HepG2 (cell line): ENCODE measurements around the gene TMEM219. TPM values are rescaled to one million over a fixed set of nuclear protein-coding genes. Genes with fewer than 3 reads are reported as not detected.

Experiments used
- ATAC-seq: fragments of 200-7000 bp; cut with Tn5 transposase; 3 replicates; pipeline ENCODE4 v1.9.1; 2020; ENCODE audit warnings: mild to moderate bottlenecking, moderate library complexity
- BruUV-seq: library from RNA; stranded (reverse); fragments of 400-500 nt; replicated peaks from 2 replicates; lab custom pipeline; 2021; lab: Mats Ljungman, UMichigan
- CTCF ChIA-PET: fragments of 300-600 bp; formaldehyde crosslinking; extraction: SDS; loops from one replicate; lab custom pipeline; 2021; ENCODE audit warnings: low total read pairs, inconsistent platforms, low intra/inter-chr PET ratio; lab: Yijun Ruan, JAX
- POLR2A ChIA-PET: fragments of 350-600 bp; sonication (Branson Sonifier 250); formaldehyde crosslinking; loops from one replicate; lab custom pipeline; 2020; ENCODE audit warnings: antibody characterized with exemption, inconsistent platforms; lab: Yijun Ruan, JAX
- DNase-seq: peaks from one replicate; pipeline ENCODE4 v3.0.0-alpha.2; 2015; ENCODE audit warnings: low spot score
- FAIRE-seq: peaks from 3 replicates; lab custom pipeline; 2011; peaks lifted over from hg19 to GRCh38; lab: Jason Lieb, UNC
- H2AFZ ChIP-seq: one replicate; pipeline ENCODE4 v1.6.1; 2011; ENCODE audit warnings: low read length, inconsistent platforms
- H3K27ac ChIP-seq: fragments of 300-600 bp; 3 replicates; pipeline ENCODE4 v1.8.0; 2011; ENCODE audit warnings: mixed run types, mild to moderate bottlenecking, mixed read lengths, low read length, inconsistent platforms; ENCODE audit not compliant: insufficient read depth; ENCODE audit errors: extremely low read length
- H3K27me3 ChIP-seq, 2 experiments: fragments of 200-600 bp in 1 of 2; 2 replicates in 1 of 2; 3 replicates in 1 of 2; pipeline versions ENCODE4 v1.6.0 to v1.8.0; 2011; ENCODE audit warnings: low read length in 2 of 2, mild to moderate bottlenecking in 2 of 2, moderate library complexity in 2 of 2, inconsistent platforms in 1 of 2; ENCODE audit not compliant: insufficient read depth in 2 of 2, control insufficient read depth in 1 of 2
- H3K36me3 ChIP-seq, 2 experiments: fragments of 200-600 bp in 1 of 2; replicated peaks in 1 of 2; 2 replicates in 1 of 2; 3 replicates in 1 of 2; pipeline versions ENCODE4 v1.5.1 to v1.8.0; 2011; ENCODE audit warnings: low read length in 2 of 2, inconsistent platforms in 1 of 2; ENCODE audit not compliant: insufficient read depth in 2 of 2, control insufficient read depth in 1 of 2
- H3K4me1 ChIP-seq: 2 replicates; pipeline ENCODE4 v1.5.1; 2012; ENCODE audit warnings: low read length, inconsistent platforms; ENCODE audit not compliant: insufficient read depth
- H3K4me2 ChIP-seq: 2 replicates; pipeline ENCODE4 v1.6.0; 2011; ENCODE audit warnings: low read depth, low read length, inconsistent platforms
- H3K4me3 ChIP-seq, 3 experiments: fragments of 200-600 bp in 1 of 3; sonication (generic), shearing (Covaris generic) in 1 of 3; replicated peaks in 1 of 3; 2 replicates each; pipeline ENCODE4 v1.5.1; 2011 to 2016; ENCODE audit warnings: low read length in 3 of 3, inconsistent platforms in 2 of 3, low read depth in 2 of 3, mild to moderate bottlenecking in 2 of 3, control low read depth in 1 of 3, mixed read lengths in 1 of 3; ENCODE audit not compliant: insufficient read depth in 1 of 3
- H3K79me2 ChIP-seq: one replicate; pipeline ENCODE4 v1.6.1; 2011; ENCODE audit warnings: low read length, inconsistent platforms; ENCODE audit not compliant: insufficient read depth
- H3K9ac ChIP-seq: 2 replicates; pipeline ENCODE4 v1.6.0; 2011; ENCODE audit warnings: mild to moderate bottlenecking, low read depth, low read length, inconsistent platforms; ENCODE audit not compliant: insufficient read depth
- H3K9me3 ChIP-seq: 2 replicates; pipeline ENCODE4 v1.5.1; 2012; ENCODE audit warnings: mild to moderate bottlenecking, low read length
- H4K20me1 ChIP-seq: 2 replicates; pipeline ENCODE4 v1.6.0; 2011; ENCODE audit warnings: inconsistent platforms, mild to moderate bottlenecking, low read length, moderate library complexity; ENCODE audit not compliant: insufficient read depth
- CENPX ChIP-seq: sonication (generic); formaldehyde crosslinking; IDR thresholded peaks from 2 replicates; pipeline ENCODE4 v1.9.0; 2021; ENCODE audit warnings: mild to moderate bottlenecking, missing genetic modification reagents, moderate library complexity
- EP300 ChIP-seq, 3 experiments: sonication (generic) in 1 of 3; formaldehyde crosslinking in 1 of 3; IDR thresholded peaks; 2 replicates each; pipeline versions ENCODE4 v1.5.1 to v1.6.1; 2011 to 2020; ENCODE audit warnings: low read depth in 2 of 3, low read length in 2 of 3, borderline replicate concordance in 1 of 3, improper control_type of control experiment in 1 of 3, mild to moderate bottlenecking in 1 of 3, missing genetic modification reagents in 1 of 3, moderate library complexity in 1 of 3
- HES4 ChIP-seq: sonication (generic); formaldehyde crosslinking; IDR thresholded peaks from 2 replicates; pipeline ENCODE4 v1.9.0; 2021; ENCODE audit warnings: mild to moderate bottlenecking, missing genetic modification reagents, borderline replicate concordance
- KLF12 ChIP-seq: sonication (generic); formaldehyde crosslinking; IDR thresholded peaks from 2 replicates; pipeline ENCODE4 v1.4.0; 2020; ENCODE audit warnings: missing genetic modification reagents, borderline replicate concordance
- KLF6 ChIP-seq: IDR thresholded peaks from 2 replicates; pipeline ENCODE4 v1.8.0; 2016; ENCODE audit warnings: missing biosample characterization, missing genetic modification reagents
- ZFP1 ChIP-seq: IDR thresholded peaks from 2 replicates; pipeline ENCODE4 v1.6.1; 2016
- ZGPAT ChIP-seq: IDR thresholded peaks from 2 replicates; pipeline ENCODE4 v1.6.1; 2016; ENCODE audit warnings: mild to moderate bottlenecking
- ZNF550 ChIP-seq: sonication (generic); formaldehyde crosslinking; IDR thresholded peaks from 2 replicates; pipeline ENCODE4 v1.4.0; 2020; ENCODE audit warnings: mild to moderate bottlenecking, missing genetic modification reagents, borderline replicate concordance
- ZNF776 ChIP-seq: sonication (generic); formaldehyde crosslinking; IDR thresholded peaks from 2 replicates; pipeline ENCODE4 v1.4.0; 2020; ENCODE audit warnings: mild to moderate bottlenecking, missing genetic modification reagents
- WGBS: methylation state at CpG from one replicate; pipeline ENCODE4 v1.1.6; 2017; ENCODE audit warnings: low lambda C conversion rate; 5-methylcytosine and 5-hydroxymethylcytosine counted together
- in situ Hi-C: cut with HindIII; loops from 2 replicates; pipeline ENCODE4 v1.10.0; 2017; ENCODE audit warnings: low pct_unique_long_range_greater_than_20kb; ENCODE audit not compliant: extremely low pct_ligation_motif_present
- intact Hi-C: fragments of 100-400 bp; cut with micrococcal nuclease; formaldehyde crosslinking; loops from one replicate; pipeline ENCODE4 v1.10.0; 2022; ENCODE audit not compliant: unreplicated experiment
- polyA plus RNA-seq, 8 experiments: library from polyadenylated mRNA; depleted of rRNA in 3 of 8; stranded (reverse) in 7 of 8; unstranded in 1 of 8; fragments of >200 nt; fragmentation: Illumina TruSeq in 4 of 8; extraction: Trizol in 4 of 8; gene quantifications; 2 replicates each; pipeline versions ENCODE4 v1.2.1 to v1.2.3, GENCODE V29; 2011 to 2016; ENCODE audit warnings: low read depth in 4 of 8, missing spikeins in 1 of 8, mixed read lengths in 1 of 8; ENCODE audit not compliant: insufficient read depth in 1 of 8
- total RNA-seq, 5 experiments: library from RNA; depleted of rRNA; stranded (reverse); fragments of >200 nt; fragmentation: Illumina TruSeq; extraction: Trizol; gene quantifications; 2 replicates each; pipeline ENCODE4 v1.2.3, GENCODE V29; 2016; ENCODE audit warnings: low read depth in 1 of 5
- TF ChIP-seq, protein P1 (sequence below): sonication (generic); formaldehyde crosslinking; IDR thresholded peaks from 2 replicates; pipeline ENCODE4 v1.5.1; 2020; ENCODE audit warnings: mild to moderate bottlenecking, missing genetic modification reagents, moderate library complexity
- TF ChIP-seq, protein P2 (sequence below): sonication (generic); formaldehyde crosslinking; IDR thresholded peaks from 2 replicates; pipeline ENCODE4 v1.5.0; 2020; ENCODE audit warnings: mild to moderate bottlenecking, missing genetic modification reagents, borderline replicate concordance

The TMEM219 gene
- total and polyA plus RNA-seq, 2 of the 13 experiments (the other 11 are each of a cell fraction or from before 2014, with no cell fraction given) = 105 to 115 TPM

DNA sequence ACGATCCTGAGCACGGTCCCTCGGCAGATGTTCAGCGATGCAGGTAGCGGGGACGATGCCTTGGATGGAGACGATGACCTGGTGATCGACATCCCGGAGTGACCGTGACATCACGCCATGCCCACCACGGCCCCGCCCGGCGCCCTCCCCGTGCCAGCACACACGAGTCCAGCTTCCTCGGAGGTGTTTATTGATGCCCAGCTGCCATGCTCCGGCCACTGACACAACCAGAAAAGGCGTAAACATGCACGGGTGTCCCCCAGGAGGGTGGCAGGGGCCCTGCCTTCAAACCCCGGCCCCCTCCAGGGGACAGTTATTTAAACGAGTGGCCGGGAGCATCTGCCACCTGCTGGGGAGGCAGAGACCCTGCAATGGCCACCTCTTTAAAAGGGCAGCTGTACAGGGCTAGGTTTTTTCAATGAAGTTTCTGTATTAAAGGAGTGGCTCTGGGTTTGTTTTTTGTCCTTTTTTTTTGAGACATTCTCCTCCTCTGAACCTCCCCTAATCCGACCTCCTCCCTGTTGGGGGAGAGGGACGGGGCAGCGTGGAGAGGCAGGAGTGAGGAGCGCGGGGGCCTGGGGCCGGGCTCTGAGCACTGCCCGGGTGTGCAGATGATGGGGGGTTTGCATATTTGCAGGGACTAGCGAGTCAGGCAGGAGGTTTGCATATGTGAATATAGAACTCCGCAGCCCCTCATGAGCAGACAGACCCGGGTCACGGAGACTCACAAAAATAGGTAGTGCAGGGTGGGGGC is 43.6 kb downstream of the TMEM219 start:
- H3K9me3 ChIP-seq = no peaks in the 10 kb centered on the region
- no peak overlapping the region for H3K4me2 ChIP-seq
- no peak overlapping the region for H2AFZ ChIP-seq
- CTCF ChIA-PET = interaction anchor here (1.1 kb wide), 1 partner anchor 143 kb away, joined by 3 read pairs; no protein-coding TSS in a partner anchor
- H3K4me3 ChIP-seq = no peak overlapping the region
- FAIRE-seq = peak; percentile 72
- peaks cover 0 to 3% of the 10 kb centered on the region in 2 experiments; a peak in 1 of 5 replicates for H3K36me3 ChIP-seq
- peak; percentile 54 for DNase-seq
- no peaks in the 10 kb centered on the region for H4K20me1 ChIP-seq
- in situ Hi-C loops (loop anchor here (10.0 kb wide), 1 partner anchor 141 kb away; the partner anchor contains the start of gene CDIPT), intact Hi-C loops (no loop called here)
- H3K4me1 ChIP-seq = peaks cover 17% of the 10 kb centered on the region
- no peaks in the 10 kb centered on the region for H3K79me2 ChIP-seq
- BruUV-seq = no TSS peak
- peaks cover 6 to 14% of the 10 kb centered on the region in 2 experiments; a peak in 4 of 5 replicates for H3K27me3 ChIP-seq
- H3K9ac ChIP-seq = no peak overlapping the region
- ATAC-seq = peak; percentile 63
- H3K27ac ChIP-seq = no peak overlapping the region
- 82% methylated on average over 35 of the region's 35 CpGs for WGBS
- POLR2A ChIA-PET = interaction anchor here (2.1 kb wide), 1 partner anchor 32 kb away, joined by 8 read pairs; the partner anchor contains the start of gene TAOK2
- TF ChIP-seq, protein P1, sequence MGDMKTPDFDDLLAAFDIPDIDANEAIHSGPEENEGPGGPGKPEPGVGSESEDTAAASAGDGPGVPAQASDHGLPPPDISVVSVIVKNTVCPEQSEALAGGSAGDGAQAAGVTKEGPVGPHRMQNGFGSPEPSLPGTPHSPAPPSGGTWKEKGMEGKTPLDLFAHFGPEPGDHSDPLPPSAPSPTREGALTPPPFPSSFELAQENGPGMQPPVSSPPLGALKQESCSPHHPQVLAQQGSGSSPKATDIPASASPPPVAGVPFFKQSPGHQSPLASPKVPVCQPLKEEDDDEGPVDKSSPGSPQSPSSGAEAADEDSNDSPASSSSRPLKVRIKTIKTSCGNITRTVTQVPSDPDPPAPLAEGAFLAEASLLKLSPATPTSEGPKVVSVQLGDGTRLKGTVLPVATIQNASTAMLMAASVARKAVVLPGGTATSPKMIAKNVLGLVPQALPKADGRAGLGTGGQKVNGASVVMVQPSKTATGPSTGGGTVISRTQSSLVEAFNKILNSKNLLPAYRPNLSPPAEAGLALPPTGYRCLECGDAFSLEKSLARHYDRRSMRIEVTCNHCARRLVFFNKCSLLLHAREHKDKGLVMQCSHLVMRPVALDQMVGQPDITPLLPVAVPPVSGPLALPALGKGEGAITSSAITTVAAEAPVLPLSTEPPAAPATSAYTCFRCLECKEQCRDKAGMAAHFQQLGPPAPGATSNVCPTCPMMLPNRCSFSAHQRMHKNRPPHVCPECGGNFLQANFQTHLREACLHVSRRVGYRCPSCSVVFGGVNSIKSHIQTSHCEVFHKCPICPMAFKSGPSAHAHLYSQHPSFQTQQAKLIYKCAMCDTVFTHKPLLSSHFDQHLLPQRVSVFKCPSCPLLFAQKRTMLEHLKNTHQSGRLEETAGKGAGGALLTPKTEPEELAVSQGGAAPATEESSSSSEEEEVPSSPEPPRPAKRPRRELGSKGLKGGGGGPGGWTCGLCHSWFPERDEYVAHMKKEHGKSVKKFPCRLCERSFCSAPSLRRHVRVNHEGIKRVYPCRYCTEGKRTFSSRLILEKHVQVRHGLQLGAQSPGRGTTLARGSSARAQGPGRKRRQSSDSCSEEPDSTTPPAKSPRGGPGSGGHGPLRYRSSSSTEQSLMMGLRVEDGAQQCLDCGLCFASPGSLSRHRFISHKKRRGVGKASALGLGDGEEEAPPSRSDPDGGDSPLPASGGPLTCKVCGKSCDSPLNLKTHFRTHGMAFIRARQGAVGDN (CRISPR knock-in tag) = peak; percentile 33; the same call in 1 of the 2 replicates
- TF ChIP-seq CENPX (CRISPR knock-in tag) = no peak
- TF ChIP-seq HES4 (CRISPR knock-in tag) = no peak
- TF ChIP-seq KLF12 (CRISPR knock-in tag) = 0 out of 2 replicates have a peak, but pooled peaks have one; percentile 57
- TF ChIP-seq ZGPAT (CRISPR knock-in tag) = no peak
- no peak for TF ChIP-seq KLF6 (CRISPR knock-in tag)
- TF ChIP-seq EP300 (IDR thresholded peaks at IDR 0.05; ENCODE audit: low read depth in 2 of 2, low read length in 2 of 2) = no peak
- TF ChIP-seq EP300 (CRISPR knock-in tag; IDR thresholded peaks at IDR 0.05; ENCODE audit: borderline replicate concordance) = no peak
- no peak for TF ChIP-seq ZNF776 (CRISPR knock-in tag)
- TF ChIP-seq ZNF550 (CRISPR knock-in tag) = no peak
- TF ChIP-seq, protein P2, sequence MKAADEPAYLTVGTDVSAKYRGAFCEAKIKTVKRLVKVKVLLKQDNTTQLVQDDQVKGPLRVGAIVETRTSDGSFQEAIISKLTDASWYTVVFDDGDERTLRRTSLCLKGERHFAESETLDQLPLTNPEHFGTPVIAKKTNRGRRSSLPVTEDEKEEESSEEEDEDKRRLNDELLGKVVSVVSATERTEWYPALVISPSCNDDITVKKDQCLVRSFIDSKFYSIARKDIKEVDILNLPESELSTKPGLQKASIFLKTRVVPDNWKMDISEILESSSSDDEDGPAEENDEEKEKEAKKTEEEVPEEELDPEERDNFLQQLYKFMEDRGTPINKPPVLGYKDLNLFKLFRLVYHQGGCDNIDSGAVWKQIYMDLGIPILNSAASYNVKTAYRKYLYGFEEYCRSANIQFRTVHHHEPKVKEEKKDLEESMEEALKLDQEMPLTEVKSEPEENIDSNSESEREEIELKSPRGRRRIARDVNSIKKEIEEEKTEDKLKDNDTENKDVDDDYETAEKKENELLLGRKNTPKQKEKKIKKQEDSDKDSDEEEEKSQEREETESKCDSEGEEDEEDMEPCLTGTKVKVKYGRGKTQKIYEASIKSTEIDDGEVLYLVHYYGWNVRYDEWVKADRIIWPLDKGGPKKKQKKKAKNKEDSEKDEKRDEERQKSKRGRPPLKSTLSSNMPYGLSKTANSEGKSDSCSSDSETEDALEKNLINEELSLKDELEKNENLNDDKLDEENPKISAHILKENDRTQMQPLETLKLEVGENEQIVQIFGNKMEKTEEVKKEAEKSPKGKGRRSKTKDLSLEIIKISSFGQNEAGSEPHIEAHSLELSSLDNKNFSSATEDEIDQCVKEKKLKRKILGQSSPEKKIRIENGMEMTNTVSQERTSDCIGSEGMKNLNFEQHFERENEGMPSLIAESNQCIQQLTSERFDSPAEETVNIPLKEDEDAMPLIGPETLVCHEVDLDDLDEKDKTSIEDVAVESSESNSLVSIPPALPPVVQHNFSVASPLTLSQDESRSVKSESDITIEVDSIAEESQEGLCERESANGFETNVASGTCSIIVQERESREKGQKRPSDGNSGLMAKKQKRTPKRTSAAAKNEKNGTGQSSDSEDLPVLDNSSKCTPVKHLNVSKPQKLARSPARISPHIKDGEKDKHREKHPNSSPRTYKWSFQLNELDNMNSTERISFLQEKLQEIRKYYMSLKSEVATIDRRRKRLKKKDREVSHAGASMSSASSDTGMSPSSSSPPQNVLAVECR (CRISPR knock-in tag) = no peak
- TF ChIP-seq ZFP1 (CRISPR knock-in tag) = no peak
